Stimulated activated CD4-positive, alpha-beta T cell treated with anti-CD3 and anti-CD28 coated beads, TNF-alpha, amount 100 ng/mL, for 4 hours (primary cell): Measurements from ENCODE around the gene SGSM2.

ENCODE experiments used
- DNase-seq, 3 experiments: peaks; one replicate each; pipeline ENCODE4 v3.0.0-alpha.2; 2020; ENCODE audit warnings: low read depth in 3 of 3

The SGSM2 gene

DNA sequence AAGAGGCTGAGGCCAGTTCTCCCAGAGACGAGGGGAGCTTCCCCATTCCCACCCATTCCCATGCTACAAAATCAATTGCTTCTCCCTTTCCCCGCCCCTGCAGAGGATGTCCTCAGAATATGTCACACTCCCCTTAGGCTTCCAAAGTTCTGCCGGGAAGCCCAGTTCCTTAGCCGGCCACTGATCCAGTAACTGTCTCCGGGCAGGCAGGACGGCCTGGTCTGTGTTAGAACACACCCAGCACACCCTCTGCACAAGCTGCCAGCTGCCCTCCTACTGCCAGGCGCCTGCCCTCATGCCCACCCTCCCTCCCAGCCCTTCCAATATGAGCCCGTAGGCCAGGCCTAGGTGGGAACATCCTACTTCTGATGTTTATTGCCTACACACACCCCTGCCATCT, 31.1 kb downstream of the SGSM2 start:
- DNase-seq: no peak

DNA sequence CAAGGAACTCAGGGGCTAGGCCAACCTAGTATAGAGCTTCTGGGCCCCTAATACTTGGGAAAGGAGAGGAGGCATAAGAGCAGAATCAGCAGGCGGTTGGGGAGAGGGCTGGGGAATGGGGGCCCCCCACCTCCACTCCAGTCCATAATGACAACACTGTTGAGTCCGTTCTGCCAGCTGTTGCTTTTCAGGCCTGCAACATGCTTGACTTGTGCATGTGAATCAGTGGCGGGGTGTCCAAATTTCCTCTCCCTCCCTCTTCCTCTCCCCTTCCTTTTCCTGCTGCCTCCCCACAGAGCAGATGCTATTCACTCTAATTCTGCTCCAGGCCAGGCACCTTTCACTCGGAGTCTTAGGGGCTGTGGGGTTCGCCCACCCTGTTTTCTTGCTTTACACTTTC, 31.7 kb downstream of the SGSM2 start:
- DNase-seq: no peak

DNA sequence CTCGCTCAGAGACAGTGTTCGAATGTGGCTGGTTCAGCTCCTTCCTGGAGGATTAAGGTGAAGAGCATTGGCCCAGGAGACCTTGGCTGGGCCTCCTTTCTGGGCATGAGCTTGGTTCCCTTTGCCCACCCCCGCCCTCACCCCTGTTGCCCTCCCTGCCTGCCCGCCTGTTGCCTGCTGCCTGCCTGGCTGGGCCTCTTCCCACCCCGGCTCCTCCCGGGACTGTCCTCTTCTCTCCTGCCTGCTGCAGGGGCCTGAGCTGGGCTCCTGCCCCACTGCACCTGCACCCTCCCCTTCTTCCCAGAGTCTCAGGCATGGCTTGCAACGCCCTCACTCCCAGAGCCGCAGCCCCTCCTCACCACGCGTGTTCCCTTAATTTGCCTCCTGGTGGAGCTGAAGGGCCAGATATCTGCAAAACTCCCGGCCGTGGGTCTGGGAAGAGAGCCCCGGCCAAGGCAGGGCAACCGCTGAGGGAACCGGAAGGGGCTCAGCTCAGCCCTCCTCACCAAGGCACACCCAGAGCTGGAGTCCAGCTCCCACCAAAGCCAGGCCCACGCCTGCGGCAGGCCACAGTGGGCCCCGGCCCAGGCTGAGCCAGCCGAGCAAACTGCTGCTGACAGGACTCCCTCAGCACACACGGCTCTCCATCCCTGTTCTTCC, 32.4 kb downstream of the SGSM2 start:
- DNase-seq: no peak

DNA sequence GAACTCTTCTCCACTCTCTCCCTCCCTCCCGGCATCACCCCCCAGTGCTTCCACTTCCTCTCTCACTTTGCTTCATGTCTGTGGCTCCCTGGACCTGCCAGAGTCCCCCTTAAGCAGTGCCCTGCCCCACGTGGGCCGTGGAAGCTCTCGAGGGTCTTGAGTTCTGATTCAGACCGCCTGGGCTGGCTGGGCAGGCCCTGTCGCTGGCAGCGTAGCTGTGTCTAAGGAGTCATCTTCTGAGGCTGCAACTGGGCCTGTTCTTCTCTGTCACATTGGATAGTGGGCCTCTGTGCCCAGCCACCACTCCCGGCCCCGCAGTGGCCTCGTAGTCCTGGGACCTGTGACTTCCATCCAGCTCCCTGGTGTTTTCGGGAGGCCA, 32.9 kb downstream of the SGSM2 start:
- no peak for DNase-seq

DNA sequence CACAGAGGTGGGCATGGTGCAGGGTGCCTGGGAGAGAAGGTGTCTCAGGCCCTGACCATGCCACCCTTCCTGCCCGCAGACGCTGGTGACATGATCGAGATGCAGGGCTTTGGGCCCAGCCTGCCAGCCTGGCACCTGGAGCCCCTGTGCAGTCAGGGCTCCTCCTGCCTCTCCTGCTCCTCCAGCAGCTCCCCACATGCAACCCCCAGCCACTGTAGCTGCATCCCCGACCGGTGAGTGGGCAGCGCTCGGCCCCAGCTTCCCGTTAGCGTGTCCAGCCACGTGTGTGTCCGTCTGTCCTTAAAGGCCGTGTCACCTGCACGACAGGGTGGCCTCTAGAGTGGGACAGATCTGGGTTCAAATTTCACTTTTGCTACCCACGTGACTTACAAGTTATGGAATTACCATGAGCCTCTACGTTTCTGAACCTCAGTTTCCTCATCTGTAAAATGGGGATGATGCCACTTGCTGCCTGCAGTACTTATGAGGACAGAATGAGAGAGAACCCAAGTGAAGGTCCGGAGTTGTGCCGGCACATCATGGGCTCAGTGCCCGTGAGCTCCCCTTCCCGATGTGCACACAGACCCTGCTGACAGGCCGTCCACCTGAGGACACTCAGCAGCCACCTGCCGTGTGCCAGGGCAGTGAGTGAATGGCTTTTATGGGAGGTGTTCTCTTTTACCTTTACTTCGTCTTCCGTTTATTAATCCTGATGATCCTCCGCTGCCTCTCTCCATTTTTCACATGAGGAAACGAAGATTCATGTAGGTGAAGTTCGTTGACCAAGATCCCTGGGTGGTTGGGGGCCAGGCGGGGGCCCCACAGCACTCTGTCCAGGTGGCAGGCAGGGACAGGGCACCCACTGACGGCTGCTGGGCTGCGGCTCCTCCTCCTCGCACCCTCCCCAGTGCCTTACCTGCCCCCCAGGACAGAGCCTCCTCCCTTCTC, 34.2 kb downstream of the SGSM2 start:
- DNase-seq: no peak

DNA sequence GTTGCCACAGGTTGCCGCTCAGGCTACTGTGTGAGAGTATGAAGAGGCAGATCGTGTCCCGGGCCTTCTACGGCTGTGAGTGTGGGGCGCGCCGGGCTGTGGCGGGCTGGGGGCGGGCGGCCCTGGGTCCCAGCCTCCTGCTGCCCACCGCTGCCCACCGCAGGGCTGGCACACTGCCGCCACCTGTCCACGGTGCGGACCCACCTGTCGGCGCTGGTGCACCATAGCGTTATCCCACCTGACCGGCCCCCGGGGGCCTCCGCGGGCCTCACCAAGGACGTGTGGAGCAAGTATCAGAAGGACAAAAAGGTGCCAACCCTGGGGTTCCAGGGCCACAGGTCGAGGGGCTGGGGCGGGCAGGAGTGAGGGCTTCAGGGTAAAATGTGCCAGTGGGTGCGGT, 34.9 kb downstream of the SGSM2 start:
- no peak for DNase-seq

DNA sequence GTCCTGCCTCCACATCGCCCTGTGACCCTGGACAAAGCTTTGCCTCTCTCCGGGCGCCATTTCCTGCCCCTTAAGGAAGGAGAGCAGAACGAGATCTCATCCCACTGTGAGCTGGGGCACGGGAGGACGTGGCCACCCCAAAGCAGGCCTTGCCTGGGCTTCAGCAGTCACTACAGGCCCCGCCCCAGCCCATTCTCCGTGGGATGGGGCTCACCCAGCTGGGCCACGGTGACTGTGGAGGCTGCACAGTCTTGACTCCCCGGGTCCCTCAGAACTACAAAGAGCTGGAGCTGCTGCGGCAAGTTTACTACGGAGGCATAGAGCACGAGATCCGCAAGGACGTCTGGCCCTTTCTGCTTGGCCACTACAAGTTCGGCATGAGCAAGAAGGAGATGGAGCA, 35.4 kb downstream of the SGSM2 start:
- DNase-seq: no peak

DNA sequence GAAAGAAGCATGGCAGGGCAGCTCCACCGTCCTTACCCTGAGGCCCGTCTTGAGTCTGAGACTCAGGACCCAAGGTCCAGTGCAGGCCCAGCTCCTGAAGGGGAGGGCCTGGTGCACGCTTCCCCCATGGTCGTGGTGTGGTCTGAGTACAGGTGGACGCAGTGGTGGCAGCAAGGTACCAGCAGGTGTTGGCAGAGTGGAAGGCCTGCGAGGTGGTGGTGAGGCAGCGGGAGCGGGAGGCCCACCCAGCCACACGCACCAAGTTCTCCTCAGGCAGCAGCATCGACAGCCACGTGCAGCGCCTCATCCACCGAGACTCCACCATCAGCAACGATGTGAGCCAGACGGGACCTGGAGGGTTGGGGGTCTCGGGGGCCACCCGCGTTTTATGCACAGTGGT, 35.9 kb downstream of the SGSM2 start:
- DNase-seq: no peak

DNA sequence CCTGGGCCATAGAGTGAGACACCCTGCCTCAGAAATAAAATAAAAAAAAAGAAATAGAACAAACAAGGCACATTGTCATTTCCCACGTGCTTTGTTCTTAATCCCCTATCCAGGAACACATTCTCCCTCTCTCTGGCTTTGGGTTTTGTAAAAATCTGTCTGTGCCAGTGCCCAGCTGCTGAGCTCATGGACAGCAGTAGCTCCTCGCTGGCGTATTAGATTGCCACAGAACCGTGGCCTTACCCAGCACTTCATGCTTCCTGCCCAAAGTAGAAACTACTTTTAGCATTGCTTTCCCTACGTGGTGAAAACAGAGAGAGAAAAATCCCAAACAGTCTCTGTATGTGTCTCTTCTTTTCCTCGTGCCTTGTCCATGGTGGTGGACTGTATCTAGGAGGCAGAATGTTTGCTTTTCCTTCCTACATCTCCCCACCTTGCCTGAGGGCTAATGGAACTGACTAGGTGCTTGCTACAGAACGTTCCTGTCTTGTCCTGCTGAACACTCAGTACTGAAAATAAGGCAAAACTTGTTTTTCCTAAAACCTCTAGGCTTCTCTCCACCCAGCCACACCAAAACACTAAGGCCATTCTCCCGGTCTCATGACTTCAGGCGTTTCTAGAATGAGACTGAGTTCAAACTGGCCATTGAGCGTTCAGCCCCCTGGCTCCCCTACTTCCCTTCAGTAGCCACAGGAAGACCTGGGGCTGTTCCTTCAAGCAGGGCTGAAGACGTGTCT, 37.4 kb downstream of the SGSM2 start:
- no peak for DNase-seq

DNA sequence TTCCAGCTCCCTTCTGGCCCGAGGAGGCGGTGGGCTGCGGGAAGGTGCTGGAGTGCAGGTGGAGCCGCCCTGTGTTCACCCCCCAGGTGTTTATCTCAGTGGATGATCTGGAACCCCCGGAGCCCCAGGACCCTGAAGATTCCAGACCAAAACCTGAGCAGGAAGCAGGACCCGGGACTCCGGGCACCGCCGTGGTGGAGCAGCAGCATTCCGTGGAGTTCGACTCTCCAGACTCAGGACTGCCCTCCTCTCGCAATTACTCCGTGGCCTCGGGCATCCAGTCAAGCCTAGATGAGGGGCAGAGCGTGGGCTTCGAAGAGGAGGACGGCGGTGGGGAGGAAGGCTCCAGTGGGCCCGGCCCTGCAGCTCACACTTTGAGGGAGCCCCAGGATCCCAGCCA, 38.1 kb downstream of the SGSM2 start:
- DNase-seq: no peak

DNA sequence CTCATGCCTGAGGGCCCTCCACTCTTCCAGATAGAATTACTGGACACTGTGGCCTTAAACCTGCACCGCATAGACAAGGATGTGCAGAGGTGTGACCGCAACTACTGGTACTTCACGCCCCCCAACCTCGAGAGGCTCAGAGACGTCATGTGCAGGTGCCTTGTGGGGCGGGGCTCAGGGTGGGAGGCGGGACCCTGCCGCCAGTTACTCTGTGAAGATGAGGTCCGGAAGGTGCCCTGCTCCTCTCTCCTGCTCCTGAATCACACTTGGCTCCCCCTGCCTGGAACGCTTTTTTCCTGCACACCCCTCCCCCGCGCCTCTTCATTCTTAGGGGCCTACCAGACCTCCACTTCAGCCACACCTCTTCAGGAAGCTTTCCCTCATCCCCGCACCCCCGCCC, 38.8 kb downstream of the SGSM2 start:
- no peak for DNase-seq

DNA sequence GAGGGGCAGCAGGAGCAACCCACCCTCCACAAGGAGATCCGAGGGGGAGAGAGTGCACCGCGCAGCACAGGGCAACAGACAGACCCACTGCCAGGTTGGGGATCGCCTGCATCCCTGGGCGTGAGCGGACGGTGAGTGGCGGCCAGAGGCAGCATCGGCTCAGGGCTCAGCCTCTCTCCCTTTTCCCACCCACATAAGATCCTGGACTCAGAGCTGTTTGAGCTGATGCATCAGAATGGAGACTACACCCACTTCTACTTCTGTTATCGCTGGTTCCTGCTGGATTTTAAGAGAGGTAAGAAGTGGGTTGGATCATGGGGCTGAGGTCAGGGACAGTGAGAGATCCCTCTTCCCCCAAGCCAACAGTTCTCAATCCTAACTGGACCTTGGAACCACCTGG, 40.4 kb downstream of the SGSM2 start:
- DNase-seq: no peak

DNA sequence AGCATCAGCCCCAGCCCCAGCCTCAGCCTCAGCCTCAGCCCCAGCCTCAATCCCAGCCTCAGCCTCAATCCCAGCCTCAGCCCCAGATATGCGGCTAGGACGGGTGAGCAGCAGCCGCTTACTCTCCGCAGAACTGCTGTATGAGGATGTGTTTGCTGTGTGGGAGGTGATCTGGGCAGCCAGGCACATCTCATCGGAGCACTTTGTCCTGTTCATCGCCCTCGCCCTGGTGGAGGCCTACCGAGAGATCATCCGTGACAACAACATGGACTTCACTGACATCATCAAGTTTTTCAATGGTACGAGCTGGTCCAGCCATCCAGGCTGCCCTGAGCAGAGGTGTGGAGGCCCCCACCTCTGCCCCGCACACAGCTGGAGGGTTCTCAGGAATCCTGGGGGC, 41.6 kb downstream of the SGSM2 start:
- DNase-seq: no peak

DNA sequence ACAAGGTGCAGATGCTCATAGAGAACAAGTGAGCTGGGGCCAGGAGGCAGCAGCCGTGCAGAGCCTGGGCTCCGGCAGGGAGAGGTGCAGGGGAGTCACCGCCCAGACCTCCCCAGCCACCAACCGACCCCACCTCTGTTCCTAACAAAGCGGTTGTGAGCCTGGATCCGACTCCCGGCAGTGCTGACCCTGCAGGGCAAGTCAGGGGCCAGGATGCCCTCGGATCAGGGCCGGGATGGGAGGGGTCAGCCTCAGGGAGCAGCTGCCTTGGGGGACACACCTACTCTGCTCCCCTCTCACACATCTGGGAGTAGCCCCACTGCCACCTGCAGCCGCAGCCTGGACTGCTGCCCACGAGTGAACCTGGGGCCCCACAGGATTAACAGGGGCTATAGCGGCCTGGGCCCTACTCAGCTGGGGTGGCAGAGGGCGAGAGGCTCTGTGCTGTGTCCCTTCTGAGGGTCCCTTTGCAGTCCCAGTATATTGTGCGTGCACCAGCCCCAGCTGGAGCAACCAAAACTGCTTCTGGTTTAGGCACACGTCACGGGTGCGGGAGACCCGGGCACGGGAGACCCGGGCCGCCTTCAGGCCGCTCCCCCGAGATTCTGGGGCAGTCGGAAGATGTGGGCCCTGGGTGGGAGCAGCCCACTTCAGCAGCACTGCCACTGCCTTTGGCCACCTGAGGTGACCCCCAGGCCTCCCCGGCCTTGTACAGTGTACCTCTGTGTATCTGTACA, 42.4 kb downstream of the SGSM2 start:
- no peak for DNase-seq

DNA sequence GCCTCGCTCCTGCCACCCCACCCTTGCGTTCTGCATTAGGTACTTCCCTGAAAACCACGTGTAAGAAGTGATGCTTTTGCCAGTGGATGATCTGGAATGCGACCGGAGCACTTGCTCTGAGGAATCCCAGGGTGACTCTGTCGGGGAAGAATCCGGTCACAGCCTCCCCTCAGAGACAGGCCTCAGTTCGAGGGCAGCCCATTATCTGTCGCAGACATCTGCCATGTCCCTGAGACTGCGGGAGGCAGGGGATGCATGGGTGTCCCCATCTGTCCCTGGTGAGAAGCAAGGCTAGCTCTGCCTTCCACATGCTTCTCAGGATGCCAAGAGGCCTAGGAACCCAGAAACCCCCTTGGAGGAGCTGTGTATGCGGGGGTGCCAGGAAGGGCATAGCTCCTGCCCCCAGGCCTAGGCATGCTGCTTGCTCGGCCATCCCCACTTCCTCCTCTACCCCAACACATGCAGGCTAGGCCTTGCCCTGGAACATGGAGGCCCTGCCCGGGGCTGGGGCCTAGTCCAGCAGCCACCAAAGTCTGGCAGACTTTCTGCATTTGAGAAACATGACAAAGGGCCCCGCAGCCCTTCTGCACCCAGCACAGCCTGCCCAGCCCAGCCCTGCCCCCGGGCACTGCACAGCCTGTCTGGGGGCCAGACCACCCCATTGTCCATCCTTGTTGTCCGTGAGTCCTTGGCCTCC, 43.1 kb downstream of the SGSM2 start:
- DNase-seq: no peak

DNA sequence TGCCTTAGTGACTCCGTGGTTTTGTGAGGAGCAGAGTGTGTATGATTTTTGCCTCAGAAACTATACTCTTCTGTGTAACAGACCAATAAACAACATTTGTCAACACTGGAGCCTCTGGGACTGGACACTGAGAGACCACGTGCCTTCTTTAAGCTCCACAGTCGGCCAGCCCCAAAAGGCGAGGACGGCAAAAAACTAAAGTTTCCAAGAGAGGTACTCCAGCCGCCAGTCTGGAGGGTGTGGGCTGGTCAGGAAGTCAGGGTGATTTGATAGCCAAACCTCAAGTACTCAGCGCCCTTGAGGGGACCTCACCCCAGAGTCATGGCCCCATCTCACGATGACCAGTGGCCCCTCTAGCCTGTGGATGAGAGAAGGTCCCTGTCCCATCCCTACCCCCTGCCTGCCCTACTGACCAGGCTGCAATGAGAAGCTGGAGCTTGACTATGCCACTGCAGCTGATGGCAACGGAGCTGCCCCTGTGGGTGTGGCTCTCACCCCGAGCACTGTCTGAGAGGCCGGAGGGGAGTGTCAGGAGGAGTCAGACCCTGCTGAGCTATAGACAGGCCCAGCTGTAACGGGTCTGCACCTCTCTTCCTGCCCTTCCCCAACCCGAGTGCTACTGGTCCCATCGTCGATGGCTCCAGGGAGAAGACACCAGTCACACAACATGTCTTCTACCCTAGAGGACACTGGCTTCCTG, 43.8 kb downstream of the SGSM2 start:
- no peak for DNase-seq

DNA sequence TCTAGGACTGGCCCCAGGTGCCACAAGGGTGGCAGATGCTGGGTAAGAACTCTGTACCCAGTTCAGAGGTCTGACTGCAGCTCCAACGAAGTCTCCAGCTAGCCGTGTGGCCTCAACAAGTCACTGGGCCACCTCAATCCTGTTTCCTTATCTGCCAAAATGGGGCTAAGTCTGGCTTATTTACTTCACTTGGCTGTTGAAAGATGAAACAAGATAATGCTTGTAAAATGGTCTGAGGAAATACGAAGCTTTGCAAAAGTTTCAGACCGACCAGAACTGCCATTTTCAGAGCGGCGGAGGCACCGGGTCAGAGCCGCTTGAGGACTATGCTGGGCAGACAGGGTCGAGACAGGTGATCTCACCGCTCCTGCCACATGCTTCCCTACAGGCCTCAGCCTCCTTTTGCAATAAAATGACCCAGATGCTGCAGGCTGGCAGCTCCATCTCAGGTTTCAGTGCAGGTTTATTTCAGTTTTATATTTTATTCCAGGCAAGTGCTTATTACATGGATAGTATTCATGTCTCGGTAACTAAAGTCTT, 46.4 kb downstream of the SGSM2 start:
- no peak for DNase-seq

DNA sequence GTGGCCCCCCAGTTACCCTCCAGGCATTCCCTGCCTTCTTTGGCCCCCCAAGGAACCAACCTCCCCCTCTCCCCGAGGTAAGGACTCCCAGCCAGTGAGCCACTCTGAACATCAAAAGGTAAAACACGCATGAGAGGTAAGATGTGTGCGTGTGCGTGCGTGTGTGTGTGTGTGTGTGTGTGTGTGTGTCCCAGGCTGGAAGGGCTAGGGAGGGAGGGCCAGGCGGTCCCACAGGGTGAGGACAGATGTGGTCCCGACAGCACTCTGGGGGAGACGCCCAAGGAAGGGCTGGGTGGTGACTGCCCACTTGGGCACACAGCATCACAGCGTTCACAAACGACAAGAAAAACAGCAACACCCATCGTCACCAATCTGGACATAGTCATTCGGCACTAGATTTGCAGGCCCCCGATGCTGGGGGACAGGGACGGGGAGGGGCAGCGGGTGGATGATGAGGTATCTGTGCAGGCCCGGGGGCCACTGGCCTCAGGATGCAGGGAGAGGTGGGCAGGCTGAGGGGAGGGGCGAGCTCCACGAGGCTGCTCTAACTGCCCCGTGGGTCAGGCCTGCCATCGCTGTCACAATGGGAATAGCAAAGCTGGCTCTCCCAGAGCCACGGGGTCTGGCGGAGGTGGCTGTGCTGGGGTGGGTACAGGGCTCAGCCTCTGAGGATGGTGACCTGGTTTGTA, 47.3 kb downstream of the SGSM2 start:
- DNase-seq: no peak

DNA sequence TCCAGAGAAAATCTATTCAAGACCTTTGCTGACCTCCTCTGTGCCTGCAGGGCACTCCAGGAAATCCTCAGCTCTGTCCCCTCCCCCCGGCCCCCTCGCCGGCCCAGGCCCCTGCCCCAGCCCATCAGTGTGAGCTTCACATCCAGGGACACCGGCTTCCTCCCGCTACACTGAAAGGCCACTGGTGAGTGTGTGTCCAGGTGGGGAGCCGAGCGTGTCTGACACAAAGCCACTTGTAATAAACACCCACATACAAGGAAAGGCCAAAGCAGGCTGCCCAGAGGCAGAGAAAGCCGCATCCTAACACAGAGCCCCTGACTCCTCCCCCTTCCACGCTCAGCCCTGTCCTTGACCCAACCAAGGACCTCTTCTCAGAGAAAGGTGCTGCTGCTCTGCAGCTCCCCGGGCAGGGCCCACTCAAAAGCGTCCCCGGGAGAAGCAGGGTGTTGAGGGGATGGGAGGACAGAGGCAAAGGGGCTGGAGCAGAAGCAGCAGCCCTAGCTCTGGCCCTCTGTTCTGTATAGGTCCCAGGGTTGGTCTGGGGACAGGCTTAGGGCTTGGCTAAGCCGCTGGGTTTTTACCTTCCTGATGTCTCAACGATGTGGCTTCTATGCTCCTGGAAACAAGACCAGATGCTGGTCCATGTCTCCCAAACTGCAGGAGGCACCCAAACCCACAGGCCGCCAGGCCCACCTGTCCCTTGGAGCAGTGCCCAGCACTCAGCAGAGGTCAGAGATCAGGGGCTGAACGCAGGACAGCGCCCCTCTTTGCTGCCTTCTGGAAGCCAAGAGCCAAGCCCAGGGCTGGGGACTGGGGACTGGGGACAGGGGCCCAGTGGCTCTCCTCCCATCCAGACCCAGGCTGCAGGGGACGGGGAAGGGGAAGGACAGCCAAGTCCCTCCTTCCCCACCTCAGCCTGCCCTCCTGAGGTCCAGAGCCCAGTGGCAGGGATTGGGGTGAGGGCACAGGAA, 48.2 kb downstream of the SGSM2 start:
- DNase-seq: no peak
